NCI-H82 treated with DMSO at 0.1 percent for 48 hours (cell line): ENCODE results near the gene TTC34.
"Not testable (repeated sequence)": the region's sequence is repeated elsewhere in the genome, so short reads cannot be mapped to it uniquely, and the experiment has no call there.

Experiments
- DNase-seq: peaks from one replicate; lab custom pipeline; 2025; ENCODE audit not compliant: unreplicated experiment; lab: John Stamatoyannopoulos, UW

Gene TTC34

DNA sequence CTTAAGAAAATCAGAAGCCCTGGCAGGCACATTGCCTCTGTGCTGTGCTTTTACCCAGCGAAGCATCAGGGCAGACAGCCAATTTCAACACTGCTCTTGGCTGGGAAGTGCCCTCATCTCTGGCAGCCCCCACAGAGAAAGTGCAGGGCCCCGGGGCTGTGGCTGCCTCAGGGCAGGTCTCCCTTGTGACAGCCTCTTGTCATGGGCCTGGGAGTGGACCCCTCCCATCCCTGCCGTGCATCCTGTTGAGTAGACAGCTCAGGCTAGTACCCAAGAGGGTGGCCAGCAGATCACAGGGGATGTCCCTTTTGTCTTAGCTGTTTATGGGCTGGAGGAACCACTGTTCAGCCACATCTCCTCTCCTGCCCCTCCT lies 23.3 kb downstream of the TTC34 start:
- DNase-seq = no peak

DNA sequence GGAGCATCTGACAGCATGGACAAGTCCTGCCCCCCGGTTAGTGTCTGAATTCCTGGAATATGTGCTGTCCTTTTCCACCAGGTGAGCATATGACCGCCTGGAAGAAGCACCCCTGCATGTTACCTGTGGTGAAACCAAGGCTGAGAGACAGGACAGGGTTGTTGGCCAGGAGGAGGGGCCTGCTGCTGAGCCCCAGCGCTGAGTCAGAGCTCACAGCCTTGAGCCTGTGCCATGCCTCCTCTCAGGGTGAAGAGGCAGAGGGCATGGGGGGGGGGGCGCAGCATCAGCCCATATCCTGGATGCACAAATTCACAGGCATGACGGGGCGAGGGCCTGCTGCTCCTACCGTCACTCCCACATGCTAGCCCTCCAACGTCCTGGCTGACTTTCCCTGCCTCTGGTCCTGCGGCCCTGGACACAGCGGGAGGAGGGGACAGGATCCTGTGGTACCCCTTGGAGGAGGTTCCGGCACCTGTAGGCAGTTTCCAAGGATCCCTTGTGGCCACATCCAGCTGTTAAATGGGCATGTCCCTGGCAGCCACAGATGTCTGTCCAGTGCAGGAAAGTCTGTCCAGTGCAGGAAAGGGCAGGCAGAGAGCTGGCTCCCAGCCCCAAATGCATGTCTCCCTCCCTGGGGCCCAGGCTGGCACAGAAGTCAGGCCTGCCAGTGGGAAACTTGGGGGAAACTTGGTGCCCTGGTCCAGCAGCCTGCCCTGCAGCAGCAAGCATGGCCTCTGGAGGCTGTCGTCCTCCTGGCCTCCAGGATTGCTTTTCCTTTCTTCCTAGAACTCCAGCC lies 23.9 kb downstream of the TTC34 start:
- no peak for DNase-seq

DNA sequence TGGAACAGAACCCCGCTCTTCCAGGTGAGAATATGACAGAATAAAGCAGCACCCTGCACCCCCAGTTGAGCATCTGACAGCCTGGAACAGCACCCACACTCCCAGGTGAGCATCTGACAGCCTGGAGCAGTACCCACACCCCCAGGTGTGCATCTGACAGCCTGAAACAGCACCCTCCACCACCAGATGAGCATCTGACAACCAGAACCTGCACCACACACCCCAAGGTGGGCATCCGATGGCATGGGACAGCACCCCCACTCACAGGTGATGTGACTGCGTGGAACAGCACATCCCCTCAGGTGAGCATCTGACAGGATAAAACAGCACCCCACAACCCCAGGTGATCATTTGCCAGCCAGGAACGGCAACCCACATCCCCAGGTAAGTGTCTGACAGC lies 26.2 kb downstream of the TTC34 start:
- not testable (repeated sequence) for DNase-seq

DNA sequence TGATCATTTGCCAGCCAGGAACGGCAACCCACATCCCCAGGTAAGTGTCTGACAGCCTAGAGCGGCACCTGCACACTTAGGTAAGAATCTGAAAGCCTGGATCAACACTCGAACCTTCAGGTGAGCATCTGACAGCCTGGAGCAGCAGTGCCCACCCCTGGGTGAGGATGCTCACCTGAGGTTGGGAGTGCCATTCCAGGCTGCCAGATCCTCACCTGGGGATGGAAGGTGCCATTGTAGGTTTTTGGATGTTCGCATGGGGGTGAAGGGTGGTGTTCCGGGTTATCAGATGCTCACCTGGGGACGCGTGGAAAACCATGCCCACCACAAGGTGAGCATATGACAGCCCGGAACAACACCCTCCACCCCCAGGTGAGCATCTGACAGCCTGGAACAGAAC lies 33.4 kb downstream of the TTC34 start:
- not testable (repeated sequence) for DNase-seq

DNA sequence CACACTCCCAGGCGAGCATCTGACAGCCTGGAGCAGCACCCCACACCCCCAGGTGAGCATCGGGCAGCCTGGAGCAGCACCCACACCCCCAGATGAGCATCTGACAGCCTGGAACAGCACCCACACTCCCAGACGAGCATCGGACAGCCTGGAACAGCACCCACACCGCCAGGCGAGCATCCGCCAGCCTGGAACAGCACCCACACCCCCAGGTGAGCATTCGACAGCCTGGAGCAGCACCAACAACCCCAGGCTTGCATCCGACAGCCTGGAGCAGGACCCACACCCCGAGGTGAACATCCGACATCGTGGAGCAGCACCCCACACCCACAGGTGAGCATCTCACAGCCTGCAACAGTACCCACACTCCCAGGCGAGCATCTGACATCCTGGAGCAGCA lies 42.1 kb downstream of the TTC34 start:
- DNase-seq = not testable (repeated sequence)

DNA sequence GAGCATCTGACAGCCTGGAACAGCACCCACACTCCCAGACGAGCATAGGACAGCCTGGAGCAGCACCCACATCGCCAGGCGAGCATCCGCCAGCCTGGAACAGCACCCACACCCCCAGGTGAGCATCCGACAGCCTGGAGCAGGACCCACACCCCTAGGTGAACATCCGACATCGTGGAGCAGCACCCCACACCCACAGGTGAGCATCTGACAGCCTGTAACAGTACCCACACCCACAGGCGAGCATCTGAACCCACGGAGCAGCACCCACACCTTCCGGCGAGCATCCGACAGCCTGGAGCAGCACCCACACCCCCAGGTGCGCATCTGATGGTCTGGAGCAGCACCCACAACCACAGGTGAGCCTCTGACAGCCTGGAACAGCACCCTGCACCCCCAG lies 44.0 kb downstream of the TTC34 start:
- not testable (repeated sequence) for DNase-seq

DNA sequence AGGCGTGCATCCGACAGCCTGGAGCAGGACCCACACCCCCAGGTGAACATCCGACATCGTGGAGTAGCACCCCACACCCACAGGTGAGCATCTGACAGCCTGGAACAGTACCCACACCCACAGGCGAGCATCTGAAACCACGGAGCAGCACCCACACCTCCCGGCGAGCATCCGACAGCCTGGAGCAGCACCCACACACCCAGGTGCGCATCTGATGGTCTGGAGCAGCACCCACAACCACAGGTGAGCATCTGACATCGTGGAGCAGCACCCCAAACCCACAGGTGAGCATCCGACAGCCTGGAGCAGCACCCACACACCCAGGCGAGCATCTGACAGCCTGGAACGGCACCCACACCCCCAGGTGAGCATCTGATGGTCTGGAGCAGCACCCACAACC lies 46.1 kb downstream of the TTC34 start:
- not testable (repeated sequence) for DNase-seq

DNA sequence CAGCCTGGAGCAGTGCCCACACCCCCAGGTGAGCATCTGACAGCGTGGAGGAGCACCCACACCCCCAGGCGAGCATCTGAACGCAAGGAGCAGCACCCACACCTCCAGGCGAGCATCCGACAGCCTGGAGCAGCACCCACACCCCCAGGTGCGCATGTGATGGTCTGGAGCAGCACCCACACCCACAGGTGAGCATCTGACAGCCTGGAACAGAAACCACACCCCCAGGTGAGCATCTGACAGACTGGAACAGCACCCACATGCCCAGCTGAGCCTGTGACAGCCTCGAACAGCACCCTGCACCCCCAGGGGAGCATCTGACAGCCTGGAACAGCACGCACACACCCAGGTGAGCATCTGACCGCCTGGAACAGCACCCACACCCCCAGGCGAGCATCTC lies 46.9 kb downstream of the TTC34 start:
- DNase-seq = not testable (repeated sequence)

DNA sequence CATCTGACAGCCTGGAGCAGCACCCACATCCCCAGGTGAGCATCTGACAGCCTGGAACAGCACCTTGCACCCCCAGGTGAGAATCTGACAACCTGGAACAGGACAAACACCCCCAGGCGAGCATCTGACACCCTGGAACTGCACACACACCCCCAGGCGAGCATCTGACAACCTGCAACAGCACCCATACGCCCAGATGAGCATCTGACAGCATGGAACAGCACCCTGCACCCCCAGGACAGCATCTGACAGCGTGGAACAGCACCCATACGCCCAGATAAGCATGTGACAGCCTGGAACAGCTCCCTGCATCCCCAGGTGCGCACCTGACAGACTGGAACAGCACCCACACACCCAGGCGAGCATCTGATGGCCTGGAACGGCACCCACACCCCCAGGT lies 49.0 kb downstream of the TTC34 start:
- DNase-seq = not testable (repeated sequence)

DNA sequence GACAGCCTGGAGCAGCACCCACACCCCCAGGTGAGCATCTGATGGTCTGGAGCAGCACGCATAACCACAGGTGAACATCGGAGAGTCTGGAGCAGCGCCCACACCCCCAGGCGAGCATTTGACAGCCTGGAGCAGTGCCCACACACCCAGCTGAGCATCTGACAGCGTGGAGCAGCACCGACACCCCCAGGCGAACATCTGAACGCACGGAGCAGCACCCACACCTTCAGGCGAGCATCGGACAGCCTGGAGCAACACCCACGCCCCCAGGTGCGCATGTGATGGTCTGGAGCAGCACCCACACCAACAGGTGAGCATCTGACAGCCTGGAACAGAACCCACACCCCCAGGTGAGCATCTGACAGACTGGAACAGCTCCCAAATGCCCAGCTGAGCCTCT lies 49.6 kb downstream of the TTC34 start:
- not testable (repeated sequence) for DNase-seq

DNA sequence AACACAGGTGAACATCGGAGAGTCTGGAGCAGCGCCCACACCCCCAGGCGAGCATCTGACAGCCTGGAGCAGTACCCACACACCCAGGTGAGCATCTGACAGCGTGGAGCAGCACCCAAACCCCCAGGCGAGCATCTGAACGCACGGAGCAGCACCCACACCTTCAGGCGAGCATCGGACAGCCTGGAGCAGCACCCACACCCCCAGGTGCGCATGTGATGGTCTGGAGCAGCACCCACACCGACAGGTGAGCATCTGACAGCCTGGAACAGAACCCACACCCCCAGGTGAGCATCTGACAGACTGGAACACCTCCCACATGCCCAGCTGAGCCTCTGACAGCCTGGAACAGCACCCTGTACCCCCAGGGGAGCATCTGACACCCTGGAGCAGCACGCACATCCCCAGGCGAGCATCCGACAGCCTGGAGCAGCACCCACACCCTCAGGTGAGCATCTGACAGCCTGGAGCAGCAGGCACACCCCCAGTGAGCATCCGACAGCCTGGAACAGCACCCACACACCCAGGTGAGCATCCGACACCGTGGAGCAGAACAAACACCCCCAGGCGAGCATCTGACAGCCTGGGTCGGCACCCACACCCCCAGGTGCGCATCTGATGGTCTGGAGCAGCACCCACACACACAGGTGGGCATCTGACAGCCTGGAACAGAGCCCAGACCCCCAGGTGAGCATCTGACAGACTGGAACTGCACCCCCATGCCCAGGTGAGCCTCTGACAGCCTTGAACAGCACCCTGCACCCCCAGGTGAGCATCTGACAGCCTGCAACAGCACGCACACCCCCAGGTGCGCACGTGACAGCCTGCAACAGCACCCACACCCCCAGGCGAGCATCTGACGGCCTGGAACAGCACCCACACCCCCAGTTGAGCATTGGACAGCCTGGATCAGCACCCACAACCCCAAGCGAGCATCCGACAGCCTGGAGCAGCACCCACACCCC lies 50.4 kb downstream of the TTC34 start:
- DNase-seq = not testable (repeated sequence)

DNA sequence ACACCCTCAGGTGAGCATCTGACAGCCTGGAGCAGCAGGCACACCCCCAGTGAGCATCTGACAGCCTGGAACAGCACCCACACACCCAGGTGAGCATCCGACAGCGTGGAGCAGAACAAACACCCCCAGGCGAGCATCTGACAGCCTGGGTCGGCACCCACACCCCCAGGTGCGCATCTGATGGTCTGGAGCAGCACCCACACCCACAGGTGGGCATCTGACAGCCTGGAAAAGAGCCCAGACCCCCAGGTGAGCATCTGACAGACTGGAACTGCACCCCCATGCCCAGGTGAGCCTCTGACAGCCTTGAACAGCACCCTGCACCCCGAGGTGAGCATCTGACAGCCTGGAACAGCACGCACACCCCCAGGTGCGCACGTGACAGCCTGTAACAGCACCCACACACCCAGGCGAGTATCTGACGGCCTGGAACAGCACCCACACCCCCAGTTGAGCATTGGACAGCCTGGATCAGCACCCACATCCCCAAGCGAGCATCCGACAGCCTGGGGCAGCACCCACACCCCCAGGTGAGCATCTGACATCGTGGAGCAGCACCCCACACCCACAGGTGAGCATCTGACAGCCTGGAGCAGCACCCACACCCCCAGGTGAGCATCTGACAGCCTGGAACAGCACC lies 51.3 kb downstream of the TTC34 start:
- DNase-seq = not testable (repeated sequence)

DNA sequence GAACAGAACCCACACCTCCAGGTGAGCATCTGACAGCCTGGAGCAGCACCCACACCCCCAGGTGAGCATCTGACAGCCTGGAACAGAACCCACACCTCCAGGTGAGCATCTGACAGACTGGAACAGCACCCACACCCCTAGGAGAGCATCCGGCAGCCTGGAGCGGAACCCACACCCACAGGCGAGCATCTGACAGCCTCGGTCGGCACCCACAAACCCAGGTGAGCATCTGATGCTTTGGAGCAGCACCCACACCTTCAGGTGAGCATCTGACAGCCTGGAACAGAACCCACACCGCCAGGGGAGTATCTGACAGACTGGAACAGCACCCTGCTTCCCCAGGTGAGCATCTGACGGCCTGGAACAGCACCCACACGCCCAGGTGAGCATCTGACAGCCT lies 52.9 kb downstream of the TTC34 start:
- DNase-seq = not testable (repeated sequence)

DNA sequence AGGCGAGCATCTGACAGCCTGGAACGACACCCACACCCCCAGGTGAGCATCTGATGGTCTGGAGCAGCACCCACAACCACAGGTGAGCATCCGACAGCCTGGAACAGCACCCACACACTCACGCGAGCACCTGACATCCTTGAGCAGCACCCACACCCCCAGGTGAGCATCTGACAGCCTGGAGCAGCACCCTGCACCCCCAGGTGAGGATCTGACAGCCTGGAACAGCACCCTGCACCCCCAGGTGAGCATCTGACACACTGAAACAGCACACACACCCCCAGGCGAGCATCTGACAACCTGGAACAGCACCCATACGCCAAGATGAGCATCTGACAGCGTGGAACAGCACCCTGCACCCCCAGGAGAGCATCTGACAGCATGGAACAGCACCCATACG lies 106.7 kb downstream of the TTC34 start:
- not testable (repeated sequence) for DNase-seq

DNA sequence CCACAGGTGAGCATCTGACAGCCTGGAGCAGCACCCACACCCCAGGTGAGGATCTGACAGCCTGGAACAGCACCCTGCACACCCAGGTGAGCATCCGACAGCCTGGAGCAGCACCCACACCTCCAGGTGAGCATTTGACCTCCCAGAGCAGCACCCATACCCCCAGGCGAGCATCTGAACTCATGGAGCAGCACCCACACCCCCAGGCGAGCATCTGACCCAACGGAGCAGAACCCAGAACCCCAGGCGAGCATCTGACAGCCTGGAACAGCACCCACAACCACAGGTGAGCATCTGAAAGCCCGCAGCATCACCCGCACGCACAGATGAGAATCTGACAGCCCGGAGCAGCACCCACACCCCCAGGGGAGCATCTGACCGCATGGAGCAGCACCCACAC lies 111.3 kb downstream of the TTC34 start:
- not testable (repeated sequence) for DNase-seq

DNA sequence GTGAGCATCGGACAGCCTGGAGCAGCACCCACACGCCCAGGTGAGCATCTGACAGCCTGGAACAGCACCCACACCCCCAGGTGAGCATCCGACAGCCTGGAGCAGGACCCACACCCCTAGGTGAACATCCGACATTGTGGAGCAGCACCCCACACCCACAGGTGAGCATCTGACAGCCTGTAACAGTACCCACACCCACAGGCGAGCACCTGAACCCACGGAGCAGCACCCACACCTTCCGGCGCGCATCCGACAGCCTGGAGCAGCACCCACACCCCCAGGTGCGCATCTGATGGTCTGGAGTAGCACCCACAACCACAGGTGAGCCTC lies 113.2 kb downstream of the TTC34 start:
- DNase-seq = not testable (repeated sequence)

DNA sequence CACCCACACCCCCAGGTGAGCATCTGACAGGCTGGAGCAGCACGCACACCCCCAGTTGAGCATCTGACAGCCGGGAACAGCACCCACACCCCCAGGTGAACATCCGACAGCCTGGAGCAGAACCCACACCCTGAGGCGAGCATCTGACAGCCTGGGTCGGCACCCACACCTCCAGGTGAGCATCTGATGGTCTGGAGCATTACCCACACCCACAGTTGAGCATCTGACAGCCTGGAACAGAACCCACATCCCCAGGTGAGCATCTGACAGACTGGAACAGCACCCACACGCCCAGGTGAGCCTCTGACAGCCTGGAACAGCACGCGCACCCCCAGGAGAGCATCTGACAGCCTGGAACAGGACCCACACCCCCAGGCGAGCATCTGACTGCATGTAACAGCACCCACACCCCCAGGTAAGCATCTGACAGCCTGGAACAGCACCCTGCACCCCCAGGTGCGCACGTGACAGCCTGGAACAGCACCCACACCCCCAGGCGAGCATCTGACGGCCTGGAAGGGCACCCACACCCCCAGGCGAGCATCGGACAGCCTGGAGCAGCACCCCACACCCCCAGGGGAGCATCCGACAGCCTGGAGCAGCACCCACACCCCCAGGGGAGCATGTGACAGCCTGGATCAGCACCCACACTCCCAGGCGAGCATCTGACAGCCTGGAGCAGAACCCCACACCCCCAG lies 113.7 kb downstream of the TTC34 start:
- DNase-seq = not testable (repeated sequence)

DNA sequence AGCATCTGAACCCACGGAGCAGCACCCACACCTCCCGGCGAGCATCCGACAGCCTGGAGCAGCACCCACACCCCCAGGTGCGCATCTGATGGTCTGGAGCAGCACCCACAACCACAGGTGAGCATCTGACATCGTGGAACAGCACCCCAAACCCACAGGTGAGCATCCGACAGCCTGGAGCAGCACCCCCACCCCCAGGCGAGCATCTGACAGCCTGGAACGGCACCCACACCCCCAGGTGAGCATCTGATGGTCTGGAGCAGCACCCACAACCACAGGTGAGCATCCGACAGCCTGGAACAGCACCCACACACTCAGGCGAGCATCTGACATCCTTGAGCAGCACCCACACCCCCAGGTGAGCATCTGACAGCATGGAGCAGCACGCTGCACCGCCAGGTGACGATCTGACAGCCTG lies 114.3 kb downstream of the TTC34 start:
- not testable (repeated sequence) for DNase-seq

DNA sequence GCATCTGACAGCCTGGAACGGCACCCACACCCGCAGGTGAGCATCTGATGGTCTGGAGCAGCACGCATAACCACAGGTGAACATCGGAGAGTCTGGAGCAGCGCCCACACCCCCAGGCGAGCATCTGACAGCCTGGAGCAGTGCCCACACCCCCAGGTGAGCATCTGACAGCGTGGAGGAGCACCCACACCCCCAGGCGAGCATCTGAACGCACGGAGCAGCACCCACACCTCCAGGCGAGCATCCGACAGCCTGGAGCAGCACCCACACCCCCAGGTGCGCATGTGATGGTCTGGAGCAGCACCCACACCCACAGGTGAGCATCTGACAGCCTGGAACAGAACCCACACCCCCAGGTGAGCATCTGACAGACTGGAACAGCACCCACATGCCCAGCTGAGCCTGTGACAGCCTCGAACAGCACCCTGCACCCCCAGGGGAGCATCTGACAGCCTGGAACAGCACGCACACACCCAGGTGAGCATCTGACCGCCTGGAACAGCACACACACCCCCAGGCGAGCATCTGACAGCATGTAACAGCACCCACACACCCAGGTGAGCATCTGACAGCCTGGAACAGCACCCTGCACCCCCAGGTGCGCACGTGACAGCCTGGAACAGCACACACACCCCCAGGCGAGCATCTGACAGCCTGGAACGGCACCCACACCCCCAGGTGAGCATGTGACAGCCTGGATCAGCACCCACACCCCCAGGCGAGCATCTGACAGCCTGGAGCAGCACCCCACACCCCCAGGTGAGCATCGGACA lies 115.2 kb downstream of the TTC34 start:
- not testable (repeated sequence) for DNase-seq

DNA sequence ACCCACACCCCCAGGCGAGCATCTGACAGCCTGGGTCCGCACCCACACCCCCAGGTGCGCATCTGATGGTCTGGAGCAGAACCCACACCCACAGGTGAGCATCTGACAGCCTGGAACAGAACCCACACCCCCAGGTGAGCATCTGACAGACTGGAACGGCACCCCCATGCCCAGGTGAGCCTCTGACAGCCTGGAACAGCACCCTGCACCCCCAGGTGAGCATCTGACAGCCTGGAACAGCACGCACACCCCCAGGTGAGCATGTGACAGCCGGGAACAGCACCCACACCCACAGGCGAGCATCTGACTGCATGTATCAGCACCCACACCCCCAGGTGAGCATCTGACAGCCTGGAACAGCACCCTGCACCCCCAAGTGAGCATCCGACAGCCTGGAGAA lies 115.8 kb downstream of the TTC34 start:
- DNase-seq = not testable (repeated sequence)
